NCI-H2227 treated with DMSO at 0.1 percent for 48 hours (cell line): ENCODE results near the gene NDUFAF3.

Experiments
- DNase-seq: peaks from one replicate; lab custom pipeline; 2025; lab: John Stamatoyannopoulos, UW

Gene NDUFAF3, protein sequence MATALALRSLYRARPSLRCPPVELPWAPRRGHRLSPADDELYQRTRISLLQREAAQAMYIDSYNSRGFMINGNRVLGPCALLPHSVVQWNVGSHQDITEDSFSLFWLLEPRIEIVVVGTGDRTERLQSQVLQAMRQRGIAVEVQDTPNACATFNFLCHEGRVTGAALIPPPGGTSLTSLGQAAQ

DNA sequence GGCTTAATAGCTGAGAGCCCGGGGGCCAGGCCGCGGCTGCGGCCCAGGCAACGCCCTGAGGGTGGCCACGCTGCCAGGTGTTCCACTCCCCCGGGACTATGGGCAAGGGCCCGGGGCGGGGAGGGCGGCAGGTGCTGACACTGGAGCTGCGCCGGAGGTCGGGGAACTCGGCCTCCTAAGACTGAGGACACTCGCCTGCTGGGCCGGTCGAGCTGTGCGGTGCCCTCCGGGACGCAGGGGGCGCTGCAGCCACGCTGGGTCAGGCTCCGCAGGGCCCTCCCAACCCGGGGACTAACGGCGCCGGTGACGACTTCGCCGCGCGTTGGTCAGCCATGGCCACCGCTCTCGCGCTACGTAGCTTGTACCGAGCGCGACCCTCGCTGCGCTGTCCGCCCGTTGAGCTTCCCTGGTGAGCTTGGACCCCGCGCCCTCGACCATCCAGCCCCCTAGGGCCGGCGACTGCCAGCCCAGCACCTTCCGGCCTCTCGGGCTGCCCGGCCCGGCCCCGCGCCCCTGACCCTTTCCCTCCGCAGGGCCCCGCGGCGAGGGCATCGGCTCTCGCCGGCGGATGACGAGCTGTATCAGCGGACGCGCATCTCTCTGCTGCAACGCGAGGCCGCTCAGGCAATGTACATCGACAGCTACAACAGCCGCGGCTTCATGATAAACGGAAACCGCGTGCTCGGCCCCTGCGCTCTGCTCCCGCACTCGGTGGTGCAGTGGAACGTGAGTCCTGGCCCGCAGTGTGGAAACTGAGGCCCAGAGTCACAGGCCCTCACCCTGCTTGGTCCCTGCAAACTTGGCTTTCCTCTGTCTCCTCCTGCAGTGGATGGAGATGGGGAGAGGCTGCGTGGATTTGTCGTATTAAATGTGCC, at the start of gene NDUFAF3:
NDUFAF3 (plus strand) TSS at position 309 of the 875 bp plus-strand sequence; CDS start at position 333, 24 bp downstream.
- peak; percentile 64 for DNase-seq

DNA sequence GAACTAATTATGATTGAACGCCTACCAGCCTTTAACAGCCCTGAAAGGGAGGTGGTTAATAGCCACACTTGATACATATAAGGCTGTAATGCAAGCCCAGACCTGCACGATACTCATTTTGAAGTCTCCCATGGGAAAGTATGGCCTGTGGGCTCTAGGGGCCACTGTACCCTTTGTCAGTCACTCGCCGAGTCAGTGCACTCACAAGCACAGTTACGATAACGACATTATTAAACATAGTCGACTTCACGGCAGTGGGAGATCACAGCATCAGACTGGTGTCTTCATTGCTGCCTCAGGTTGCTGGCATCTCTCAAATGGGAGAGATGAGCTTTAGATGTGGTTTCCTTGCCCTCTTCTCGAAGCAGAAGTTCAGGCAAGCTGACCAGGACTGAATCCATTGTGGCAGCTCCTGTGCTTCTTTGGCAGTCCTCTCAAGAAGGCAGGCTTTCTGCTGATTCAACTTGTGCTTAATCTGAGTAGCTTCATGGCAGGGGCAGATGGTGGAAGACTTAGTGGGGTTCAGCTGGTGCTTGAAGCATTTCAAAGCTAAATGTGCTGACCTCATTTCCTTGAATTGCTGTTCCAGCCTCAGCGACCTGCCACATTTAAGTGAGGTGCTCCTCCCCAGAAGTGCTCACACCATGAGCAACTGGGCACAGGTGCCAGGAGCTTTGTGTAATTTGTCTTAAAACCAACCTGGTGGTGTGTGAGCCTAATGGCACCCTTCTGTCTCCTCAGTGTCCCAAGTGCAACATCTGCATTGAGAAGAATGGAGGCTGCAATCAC, 47.7 kb upstream of the NDUFAF3 start:
- no peak for DNase-seq

DNA sequence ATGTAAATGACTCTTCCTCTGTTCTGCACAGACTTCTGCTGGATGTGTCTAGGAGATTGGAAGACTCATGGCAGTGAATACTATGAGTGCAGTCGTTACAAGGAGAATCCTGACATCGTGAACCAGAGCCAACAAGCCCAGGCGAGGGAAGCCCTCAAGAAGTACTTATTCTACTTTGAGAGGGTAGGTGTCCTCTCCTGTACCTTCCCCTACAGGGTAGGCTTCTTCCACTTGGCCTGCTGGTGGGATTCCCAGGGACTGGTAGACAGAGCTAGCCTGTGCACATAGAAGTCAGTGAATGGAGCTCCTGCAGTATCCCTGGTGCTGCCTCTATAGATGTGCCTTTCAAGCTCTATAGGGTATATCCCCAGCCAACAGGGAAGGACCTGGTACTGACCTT, 42.5 kb upstream of the NDUFAF3 start:
- no peak for DNase-seq

DNA sequence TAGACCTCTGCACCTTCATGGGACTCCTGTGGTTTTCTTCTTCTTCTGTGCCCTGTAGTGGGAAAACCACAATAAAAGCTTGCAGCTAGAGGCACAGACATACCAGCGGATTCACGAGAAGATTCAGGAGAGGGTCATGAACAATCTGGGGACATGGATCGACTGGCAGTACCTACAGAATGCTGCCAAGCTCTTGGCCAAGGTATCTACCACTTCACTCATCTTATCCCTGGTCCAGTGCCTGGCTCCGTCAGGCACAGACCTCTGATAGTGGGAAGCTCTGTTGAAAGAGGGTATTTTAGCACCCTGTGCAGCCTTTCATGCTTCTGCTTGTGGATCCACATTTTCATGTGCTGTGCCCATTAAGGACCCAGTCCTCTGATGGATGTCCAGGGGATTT, 41.6 kb upstream of the NDUFAF3 start:
- DNase-seq, result no peak

DNA sequence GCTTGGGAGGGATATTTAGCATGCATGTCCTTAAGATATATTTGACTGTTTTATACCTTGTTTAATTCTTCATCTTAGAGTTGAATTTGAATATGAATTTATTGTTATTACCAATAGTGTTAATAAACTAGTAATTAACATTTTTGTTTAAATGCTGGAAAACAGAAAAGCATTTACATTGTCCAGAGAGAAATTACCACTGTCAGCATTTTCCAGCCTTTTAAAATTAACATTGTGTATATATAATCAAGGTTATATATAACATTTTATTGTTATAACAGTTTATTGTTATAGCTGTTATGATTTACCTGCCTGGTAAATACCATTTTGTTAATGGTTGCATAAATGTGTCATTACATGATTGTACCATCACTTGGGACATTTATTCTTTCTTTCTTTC, 39.9 kb upstream of the NDUFAF3 start:
- DNase-seq, result no peak

DNA sequence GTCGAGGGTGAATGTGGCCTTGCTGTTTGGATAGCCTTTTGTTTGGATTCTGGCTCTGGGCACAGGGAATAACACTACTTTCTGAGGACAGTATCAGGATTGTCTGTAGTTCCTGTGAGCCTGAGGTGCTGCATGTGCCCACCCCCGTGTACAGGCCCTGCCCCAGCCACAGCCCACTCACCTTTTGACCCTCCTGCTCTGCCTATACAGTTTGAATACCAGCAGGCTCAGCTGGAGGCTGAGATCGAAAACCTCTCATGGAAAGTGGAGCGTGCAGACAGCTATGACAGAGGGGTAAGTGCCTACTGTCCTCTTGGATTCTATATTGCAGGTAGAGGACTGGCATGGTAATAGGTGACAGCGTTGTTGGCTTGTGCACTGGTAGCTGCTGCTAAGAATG, 39.2 kb upstream of the NDUFAF3 start:
- no peak for DNase-seq

DNA sequence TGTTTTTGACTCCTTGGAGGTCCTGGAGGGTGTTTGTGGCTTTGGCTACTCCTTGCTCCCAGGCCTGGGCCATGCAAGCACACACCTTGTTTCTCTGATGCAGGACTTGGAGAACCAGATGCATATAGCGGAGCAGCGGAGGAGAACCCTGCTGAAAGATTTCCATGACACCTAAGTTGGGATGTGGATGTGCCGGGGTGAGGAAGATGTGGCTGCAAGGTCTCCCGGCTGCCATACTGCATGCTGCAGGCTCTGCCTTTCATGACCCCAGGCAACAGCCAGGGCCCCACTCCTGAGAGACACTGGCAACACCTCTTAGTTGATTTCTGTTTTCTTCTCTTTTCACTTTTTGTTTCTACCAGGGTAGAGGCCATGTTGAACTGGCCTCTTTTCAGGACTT, 38.8 kb upstream of the NDUFAF3 start:
- DNase-seq, result no peak

DNA sequence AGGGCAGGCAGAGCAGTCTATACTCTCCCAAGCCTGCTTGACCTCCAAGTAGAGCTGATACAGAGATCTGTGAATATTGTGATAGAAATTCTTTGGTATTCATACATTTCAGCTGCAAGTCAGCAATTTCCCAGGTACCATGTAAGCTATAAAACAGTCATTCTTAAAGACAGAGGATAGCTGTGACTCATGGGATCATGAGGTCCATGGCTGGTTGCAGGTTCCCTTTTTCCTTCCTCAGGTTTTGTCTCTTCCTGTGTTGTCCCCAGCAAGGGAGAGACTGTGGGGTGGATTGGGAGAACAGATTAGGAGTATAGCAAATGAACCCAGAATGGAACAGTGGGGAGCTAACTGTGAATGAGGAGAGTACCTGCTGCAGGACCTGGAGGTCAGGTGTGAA, 37.3 kb upstream of the NDUFAF3 start:
- DNase-seq, result no peak

DNA sequence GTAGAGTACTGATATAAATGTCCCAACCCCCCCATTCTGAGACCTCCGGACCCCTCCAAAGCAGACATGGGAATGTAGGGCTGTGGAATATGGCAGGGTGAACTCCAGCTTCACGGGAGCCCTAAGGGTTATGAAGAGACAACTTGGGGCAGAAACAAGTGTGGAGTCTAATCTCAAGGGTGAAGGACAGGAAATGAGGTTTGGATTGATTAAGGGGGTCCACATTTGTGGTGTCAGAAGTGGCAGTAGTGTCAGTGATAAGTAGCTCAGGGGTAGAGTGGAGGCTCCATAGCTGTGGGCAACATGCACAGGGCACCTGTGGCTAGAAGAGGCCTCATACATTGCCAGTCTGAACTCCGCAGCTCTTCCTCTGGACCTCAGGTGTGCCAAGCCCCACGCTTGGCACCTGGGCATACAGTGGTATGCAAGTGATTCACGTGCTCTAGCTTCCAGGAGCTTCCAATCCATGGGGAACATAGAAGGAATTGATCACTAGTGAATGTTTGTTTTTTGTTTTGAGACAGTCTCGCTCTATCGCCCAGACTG, 36.0 kb upstream of the NDUFAF3 start:
- no peak for DNase-seq

DNA sequence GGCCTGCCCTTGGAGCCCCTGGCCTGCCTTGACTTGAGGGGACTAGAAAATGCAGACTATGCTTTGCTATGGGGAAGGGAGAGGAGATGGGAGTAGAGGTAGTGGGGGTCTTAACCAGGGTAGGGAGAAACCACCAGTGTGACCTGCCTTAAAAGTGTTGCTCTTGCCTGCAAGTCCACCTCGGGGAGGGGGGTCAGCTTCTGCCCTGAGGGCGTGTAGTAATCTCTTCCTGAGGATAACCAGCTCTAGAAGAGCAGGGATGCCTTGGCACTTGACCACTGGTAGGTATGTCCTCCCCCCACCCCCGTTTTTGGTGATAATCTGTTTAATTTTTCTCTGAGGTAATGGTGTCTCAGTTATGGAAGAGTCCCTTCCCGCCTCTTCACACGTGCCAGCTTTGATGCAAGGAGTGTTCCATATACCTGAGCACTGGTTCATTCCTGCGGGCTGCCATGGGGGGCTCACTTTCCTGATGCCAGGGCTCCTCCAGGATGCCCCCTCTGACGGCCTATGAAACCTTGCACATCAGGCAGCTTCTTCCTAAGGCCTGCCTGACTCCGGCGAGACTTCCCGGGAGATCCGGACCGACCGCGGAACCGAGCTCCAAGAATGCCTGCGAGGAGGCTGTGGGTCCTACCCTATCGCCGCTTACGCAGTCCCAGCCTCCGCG, 32.7 kb upstream of the NDUFAF3 start:
- no peak for DNase-seq

DNA sequence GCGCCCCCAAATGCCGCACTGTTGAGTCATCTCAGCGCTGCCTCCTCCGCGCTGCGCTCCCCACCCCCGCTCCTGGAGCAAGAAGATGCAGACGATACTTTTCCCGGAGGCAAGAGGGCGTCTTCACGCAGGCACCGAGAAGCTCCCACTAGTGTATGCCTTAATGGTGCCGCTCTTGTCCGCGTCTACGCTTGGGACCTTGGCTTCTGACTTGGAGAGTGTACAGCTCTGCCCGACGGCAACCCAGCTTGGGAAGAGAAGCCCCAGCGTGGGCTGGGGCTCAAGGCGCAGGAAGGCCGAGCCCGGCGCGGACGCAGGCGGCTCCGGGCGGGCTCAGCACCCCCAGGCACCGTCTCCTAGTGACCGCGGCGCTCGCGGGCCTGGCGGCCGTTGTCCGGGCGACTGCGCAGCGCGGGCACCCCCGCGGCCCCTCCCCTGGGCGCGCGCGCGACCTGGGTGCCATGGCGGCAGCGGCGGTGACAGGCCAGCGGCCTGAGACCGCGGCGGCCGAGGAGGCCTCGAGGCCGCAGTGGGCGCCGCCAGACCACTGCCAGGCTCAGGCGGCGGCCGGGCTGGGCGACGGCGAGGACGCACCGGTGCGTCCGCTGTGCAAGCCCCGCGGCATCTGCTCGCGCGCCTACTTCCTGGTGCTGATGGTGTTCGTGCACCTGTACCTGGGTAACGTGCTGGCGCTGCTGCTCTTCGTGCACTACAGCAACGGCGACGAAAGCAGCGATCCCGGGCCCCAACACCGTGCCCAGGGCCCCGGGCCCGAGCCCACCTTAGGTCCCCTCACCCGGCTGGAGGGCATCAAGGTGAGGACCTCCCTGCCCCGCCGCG, 31.9 kb upstream of the NDUFAF3 start, which contains the start of gene P4HTM:
P4HTM (plus strand) TSS at position 446 of the 840 bp plus-strand sequence; CDS start at position 462, 16 bp downstream.
- DNase-seq, result peak; percentile 51

DNA sequence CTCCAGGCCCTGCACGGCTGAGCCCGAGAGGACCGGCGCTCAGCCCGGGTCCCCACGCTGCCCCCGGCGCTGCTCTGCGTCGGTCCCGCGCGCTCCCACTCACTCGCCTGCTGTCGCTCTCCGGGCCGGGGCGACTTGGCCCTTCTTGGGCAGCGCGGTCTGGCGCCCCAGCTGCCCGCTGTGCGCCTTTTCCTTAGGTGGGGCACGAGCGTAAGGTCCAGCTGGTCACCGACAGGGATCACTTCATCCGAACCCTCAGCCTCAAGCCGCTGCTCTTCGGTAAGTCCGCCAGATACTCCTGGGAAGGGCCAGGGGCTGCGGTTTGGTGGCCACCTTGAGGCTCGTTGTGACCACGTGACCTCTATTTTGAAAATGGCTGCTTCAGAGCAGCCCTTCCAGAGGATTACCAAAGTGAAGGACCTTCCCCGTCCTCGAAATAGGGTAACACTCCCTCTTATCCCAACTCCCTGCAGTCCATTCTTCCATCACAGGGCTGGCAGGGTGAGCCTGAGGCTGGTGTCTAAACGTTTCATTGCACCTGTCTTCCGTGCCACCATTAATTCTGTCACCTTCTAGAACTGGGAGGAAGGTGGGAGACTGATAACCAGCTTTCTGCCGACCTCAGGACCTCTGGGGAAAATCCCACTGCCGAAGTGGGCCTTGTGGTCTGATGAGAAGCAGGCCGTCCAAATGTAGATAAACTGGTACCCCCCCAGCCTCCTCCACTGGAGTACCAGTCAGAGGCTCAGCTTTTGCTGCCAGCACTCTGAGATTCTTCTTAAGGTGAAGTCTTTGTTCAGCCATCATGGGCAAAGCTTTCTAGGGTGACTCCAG, 31.1 kb upstream of the NDUFAF3 start:
- no peak for DNase-seq

DNA sequence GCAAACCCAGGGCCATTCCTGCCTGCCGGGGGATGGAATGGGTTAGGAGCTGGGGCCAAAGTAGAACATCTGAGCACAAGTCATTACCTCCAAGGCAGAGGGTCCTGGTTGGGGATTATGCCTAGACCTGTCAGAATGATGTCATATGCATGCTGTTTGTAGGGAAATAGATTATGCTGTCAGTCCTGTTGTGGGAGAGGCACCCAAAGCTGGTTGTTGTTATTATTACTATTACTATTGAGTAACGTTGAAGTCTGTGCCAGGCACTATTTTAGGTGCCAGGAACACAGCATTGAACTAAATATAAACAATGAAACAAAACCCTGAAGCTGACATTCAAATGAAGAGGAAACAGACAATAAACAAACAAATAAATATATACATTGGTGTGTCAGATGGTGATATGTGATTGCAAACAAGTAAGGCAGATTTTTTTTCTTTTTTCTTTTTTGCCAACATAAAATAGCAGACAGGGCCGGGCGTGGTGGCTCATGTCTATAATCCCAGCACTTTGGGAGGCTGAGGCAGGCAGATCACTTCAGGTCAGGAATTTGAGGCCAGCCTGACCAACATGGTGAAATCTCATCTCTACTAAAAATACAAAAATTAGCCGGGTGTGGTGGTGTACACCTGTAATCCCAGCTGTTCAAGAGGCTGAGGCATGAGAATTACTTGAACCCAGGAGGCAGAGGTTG, 29.9 kb upstream of the NDUFAF3 start:
- DNase-seq, result no peak

DNA sequence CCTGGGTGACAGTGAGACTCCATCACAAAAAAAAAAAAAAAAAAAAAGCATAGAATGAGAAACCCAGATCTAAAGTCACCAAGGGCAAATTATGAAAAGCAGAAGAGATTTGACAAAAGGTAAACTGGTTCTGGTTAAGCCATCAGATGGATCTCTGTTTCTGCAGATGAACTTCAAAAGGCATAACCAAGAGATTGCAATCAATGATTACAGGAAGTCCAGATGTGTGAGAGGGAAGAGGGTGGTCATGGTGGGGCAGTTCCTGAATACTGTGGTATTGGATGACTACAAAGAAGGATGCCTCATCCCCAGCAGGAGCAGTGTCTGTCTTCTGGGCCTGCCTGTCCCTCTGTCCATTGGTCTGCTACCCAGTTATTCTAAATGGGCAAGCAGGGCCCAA, 28.1 kb upstream of the NDUFAF3 start:
- DNase-seq, result no peak

DNA sequence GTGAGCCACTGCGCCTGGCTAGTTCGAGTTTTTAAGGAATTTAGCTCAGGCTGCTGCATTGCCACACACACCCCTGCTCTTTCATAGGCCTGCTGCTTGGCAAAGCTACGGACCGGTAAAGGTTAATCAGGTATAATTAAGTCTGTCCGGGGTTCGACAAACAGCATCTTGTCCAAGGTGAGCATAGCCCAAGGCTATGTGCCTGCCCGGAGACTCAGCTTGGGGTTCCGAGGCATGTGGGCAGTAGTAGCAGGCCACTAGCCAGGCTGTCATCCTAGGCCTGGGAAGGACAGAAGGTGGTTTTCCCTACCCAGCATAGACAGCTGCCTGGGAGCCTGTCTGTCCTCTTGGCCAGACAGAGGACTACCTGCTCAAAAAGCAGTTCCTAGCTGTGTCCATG, 25.3 kb upstream of the NDUFAF3 start:
- DNase-seq, result no peak

DNA sequence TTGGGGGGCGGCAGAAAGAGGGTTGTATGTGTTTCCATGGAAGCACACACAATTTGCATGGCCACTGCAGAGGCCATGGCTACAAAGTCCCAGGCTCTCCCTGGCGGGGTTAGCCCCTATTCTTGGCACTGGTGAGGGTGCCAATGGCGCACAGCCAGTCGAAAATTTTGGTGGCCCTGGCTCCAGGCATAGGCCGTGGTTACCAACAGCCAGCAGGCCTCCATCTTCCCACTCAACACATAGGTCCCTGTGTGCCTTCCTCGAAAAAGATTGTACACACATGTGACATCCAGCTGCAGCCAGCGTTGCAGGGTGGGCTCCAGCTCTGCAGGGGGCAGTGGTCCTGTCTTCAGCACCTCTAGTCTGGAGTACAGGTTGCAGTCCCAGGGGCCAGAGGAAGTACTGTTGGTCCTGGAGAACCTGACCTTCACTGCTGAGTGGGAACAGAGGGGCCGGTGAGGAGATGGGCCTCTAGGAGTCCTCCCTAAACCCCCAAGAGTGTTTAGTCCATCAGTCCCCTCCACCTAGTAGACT, 24.8 kb upstream of the NDUFAF3 start:
- DNase-seq, result no peak

DNA sequence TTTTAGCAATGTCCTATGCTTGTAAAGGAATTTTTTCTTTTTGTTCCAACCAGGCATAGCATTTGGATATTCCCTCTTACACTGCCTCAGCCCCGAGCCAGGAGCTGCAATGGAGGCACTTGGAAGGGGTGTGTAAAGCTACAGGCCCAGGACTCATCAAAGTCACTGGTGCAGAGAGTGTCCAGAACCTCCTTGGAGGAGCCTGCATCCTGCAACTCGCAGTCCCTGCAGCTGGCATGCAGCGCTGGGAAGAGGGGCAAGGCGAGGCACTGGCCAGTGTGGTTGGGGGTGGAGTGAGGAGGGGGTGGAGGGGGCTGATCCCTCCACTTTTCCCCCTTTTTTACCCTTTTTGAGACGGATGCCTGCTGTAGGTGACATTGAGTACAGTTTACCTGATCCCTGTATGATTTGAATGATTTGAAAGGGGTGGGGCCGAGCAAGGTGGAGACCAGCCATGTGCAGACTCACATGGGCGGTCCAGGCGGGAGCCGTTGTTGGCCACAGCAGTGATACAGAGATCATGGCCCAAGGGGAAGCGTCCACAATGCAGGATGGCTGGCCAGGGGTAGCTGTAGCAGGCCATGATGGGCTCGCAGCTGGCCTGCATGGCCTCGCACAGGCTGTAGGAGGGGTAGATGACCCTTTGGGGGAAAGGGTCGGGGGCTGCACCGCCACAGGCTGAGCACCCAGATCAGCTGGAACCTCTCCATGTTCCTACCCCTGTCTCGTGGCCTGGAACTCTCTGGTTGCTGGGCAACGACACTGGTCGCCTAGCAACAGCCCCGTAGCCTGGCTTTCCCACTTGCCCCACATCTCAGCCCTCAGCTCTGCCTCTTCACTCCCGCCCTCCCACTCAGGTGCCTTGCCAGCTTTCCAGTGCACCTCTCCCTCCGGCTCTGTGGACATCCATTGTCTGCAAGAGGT, 23.9 kb upstream of the NDUFAF3 start:
- DNase-seq, result peak; percentile 78
